ENCODE measurements around the gene NAV2. TPM values are rescaled to one million over a fixed set of nuclear protein-coding genes. Genes with fewer than 3 reads are reported as not detected.

NAV2 gene
- total RNA-seq, 1 experiment from 2014 or later: 46.3 TPM

GRCh38 chr11:19954899-19955298 lies 242.3 kb downstream of the NAV2 start:
- H3K27ac Mint-ChIP-seq: no peak overlapping the region

More at GRCh38 chr11:19954899-19955298, 242.3 kb downstream of the NAV2 start:
- peaks cover 21% of the 10 kb centered on the region for H3K4me1 ChIP-seq (ENCODE audit: insufficient read depth, low read length)
- H3K23ac ChIP-seq (ENCODE audit: insufficient read length, low read depth, low read length): no peak overlapping the region
- H3K36me3 Mint-ChIP-seq (ENCODE audit: insufficient read depth in 1 of 3, low read depth in 3 of 3): peaks cover 11 to 21% (median 20%) of the 10 kb centered on the region in 3 experiments; a peak in 6 of 7 replicates
- no peak overlapping the region for H2AFZ ChIP-seq (ENCODE audit: low read length)
- H3K27ac ChIP-seq (ENCODE audit: insufficient read length, low read depth, low read length): no peak overlapping the region
- no peaks in the 10 kb centered on the region; a peak in 1 of 5 replicates for H3K9me3 Mint-ChIP-seq
- H4K20me1 ChIP-seq (ENCODE audit: control insufficient read depth, insufficient read depth, insufficient read length): no peaks in the 10 kb centered on the region
- no peak overlapping the region for H2BK12ac ChIP-seq (ENCODE audit: insufficient read length, low read depth, low read length)
- peaks cover 54 to 56% of the 10 kb centered on the region in 2 experiments for H3K4me1 Mint-ChIP-seq
- H2BK120ac ChIP-seq (ENCODE audit: low read depth, low read length, poor library complexity, severe bottlenecking): no peak overlapping the region
- H2AK5ac ChIP-seq (ENCODE audit: insufficient read length, low read length): no peak overlapping the region
- H2BK5ac ChIP-seq (ENCODE audit: insufficient read length, low read length): no peak overlapping the region
- H4K5ac ChIP-seq (ENCODE audit: insufficient read length, low read depth, low read length): no peak overlapping the region
- H3T11ph ChIP-seq (ENCODE audit: low read length): no peak overlapping the region
- H2BK15ac ChIP-seq (ENCODE audit: low read depth, low read length): no peak overlapping the region
- no peak for DNase-seq
- no peaks in the 10 kb centered on the region; the same call in 1 of the 2 replicates for H3K79me2 ChIP-seq (ENCODE audit: insufficient read depth, low read length)
- no peak overlapping the region; the same call in 1 of the 2 replicates for H3K14ac ChIP-seq (ENCODE audit: insufficient read depth, low read length)
- no peak overlapping the region for H3K56ac ChIP-seq (ENCODE audit: insufficient read length, low read depth, low read length)
- H3K4me2 ChIP-seq (ENCODE audit: insufficient read depth, insufficient read length, low read length): no peak overlapping the region
- peaks cover 2% of the 10 kb centered on the region; the same call in 1 of the 2 replicates for H3K27me3 Mint-ChIP-seq (ENCODE audit: low read depth)
- no peak overlapping the region for H3K9ac ChIP-seq (ENCODE audit: extremely low read depth, insufficient read length, low read length)
- no peak overlapping the region for H4K91ac ChIP-seq (ENCODE audit: insufficient read length, low read depth, low read length)
- H3K23me2 ChIP-seq (ENCODE audit: insufficient read length, low read depth, low read length, poor library complexity, severe bottlenecking): no peaks in the 10 kb centered on the region
- no peak overlapping the region for H4K8ac ChIP-seq (replicated peaks; ENCODE audit: insufficient read length, low read depth, low read length)
- no peak overlapping the region for H3K4me3 Mint-ChIP-seq
- H3K9me3 ChIP-seq (ENCODE audit: control insufficient read depth, low read depth, low read length): no peaks in the 10 kb centered on the region
- no peak overlapping the region for H2BK20ac ChIP-seq (ENCODE audit: low read depth, low read length, poor library complexity, severe bottlenecking)
- H3K18ac ChIP-seq (ENCODE audit: insufficient read length, low read depth, low read length): no peak overlapping the region
- no peak overlapping the region for H3K4ac ChIP-seq (ENCODE audit: low read depth, low read length)
- H3K79me1 ChIP-seq (ENCODE audit: insufficient read depth, low read depth, low read length, poor library complexity, severe bottlenecking): no peaks in the 10 kb centered on the region
- TF ChIP-seq, protein P1, sequence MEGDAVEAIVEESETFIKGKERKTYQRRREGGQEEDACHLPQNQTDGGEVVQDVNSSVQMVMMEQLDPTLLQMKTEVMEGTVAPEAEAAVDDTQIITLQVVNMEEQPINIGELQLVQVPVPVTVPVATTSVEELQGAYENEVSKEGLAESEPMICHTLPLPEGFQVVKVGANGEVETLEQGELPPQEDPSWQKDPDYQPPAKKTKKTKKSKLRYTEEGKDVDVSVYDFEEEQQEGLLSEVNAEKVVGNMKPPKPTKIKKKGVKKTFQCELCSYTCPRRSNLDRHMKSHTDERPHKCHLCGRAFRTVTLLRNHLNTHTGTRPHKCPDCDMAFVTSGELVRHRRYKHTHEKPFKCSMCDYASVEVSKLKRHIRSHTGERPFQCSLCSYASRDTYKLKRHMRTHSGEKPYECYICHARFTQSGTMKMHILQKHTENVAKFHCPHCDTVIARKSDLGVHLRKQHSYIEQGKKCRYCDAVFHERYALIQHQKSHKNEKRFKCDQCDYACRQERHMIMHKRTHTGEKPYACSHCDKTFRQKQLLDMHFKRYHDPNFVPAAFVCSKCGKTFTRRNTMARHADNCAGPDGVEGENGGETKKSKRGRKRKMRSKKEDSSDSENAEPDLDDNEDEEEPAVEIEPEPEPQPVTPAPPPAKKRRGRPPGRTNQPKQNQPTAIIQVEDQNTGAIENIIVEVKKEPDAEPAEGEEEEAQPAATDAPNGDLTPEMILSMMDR (conservative IDR thresholded peaks at IDR 0.05): no peak
- no peaks in the 10 kb centered on the region for H3K27me3 ChIP-seq (ENCODE audit: insufficient read depth, low read length)
